WI38 (cell line): ENCODE measurements around the gene SUPT20HL2.
"Not testable (repeated sequence)": the region's sequence is repeated elsewhere in the genome, so short reads cannot be mapped to it uniquely, and the experiment has no call there.

Experiments
- H3K4me3 ChIP-seq: 2 replicates; pipeline ENCODE4 v1.5.1; 2011; ENCODE audit warnings: low read depth, mild to moderate bottlenecking, control low read depth, low read length
- TF ChIP-seq, protein P1 (sequence below): IDR thresholded peaks from 2 replicates; pipeline ENCODE4 v1.5.1; 2012; ENCODE audit warnings: low read depth, mild to moderate bottlenecking, control low read depth, low read length

SUPT20HL2 gene

DNA sequence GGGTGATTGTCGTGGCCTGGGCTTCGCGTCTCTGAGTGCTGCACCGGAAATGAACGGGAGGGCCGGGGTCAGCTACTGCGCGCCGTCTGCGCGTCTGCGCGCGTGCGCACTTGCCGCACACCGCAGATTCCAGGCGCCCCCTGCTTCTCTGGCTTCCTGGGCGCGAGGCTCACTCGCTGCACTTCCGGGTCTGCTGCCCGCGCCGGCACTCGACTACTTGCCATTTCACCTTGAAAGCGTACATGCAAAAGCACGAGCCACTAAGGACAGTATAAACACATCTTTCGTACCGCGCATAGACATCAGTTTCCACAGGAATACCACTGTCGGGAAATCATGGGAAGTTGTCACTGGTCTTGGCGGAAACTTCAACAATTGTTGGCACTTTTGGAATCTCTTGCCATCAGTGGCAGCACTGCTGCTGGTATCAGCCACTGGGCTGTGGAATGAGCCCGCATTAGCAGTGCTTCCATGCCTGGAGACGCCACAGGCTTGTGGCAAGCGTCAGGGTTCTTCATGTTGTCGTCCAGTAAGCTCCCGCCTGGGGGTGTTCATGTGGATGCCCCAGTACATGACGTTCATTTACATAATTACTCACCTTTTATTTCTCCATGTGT is at the start of gene SUPT20HL2:
Gene SUPT20HL2, minus strand, starts transcription at position 51 of the 617 bp plus-strand sequence. CDS start 754 bp downstream, outside the sequence.
- no peak within 1 kb of the TSS for H3K4me3 ChIP-seq
- TF ChIP-seq, protein P1, sequence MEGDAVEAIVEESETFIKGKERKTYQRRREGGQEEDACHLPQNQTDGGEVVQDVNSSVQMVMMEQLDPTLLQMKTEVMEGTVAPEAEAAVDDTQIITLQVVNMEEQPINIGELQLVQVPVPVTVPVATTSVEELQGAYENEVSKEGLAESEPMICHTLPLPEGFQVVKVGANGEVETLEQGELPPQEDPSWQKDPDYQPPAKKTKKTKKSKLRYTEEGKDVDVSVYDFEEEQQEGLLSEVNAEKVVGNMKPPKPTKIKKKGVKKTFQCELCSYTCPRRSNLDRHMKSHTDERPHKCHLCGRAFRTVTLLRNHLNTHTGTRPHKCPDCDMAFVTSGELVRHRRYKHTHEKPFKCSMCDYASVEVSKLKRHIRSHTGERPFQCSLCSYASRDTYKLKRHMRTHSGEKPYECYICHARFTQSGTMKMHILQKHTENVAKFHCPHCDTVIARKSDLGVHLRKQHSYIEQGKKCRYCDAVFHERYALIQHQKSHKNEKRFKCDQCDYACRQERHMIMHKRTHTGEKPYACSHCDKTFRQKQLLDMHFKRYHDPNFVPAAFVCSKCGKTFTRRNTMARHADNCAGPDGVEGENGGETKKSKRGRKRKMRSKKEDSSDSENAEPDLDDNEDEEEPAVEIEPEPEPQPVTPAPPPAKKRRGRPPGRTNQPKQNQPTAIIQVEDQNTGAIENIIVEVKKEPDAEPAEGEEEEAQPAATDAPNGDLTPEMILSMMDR, result no peak

DNA sequence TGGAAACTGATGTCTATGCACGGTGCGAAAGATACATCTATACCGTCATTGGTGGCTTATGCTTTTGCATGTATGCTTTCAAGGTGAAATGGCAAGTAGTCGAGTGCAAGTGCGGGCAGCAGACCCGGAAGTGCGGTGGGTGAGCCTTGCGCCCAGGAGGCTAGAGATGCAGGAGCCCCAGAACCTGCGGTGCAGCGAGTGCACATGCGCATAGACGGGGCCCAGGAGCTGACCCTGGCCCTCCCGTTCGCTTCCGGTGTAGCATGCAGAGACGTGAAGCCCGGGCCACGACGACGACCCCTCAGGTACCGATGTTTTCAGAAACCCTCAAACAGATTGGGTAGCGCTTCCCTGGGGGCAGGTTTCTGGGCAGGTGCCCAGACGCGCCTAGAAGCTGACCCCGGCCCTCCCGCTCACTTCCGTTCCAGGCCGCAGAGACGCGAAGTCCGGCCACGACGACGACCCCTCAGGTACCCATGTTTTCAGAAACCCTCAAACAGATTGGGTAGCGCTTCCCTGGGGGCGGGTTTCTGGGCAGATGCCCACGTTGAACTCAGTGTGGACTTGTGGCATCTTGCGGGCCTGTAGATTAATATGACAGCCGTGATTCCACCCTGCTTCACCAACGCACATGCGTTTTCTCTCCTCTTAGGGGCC is 48.3 kb upstream of the SUPT20HL2 start:
- not testable (repeated sequence) for H3K4me3 ChIP-seq

DNA sequence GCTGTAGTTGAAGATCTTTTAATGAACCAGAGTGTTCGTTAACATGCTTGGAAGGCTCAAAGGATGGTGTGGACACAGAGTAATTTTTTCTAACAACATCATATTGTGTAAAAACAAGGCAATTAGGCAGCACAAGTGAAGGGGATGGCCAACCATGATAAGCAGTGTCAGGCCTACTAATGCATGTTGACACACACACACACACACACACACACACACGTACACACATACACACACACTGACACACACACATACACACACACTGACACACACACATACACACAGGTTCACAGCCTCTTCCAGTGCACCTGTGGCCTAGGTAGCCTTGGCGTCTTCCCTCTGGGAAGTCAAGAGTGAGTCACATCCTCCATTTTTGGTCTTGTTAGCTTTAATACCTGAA is 46.4 kb upstream of the SUPT20HL2 start, which contains the start of gene SUPT20HL1:
Gene SUPT20HL1, plus strand, starts transcription at position 368 of the 400 bp plus-strand sequence. CDS start 2,122 bp downstream, outside the sequence.
- TF ChIP-seq, protein P1, result no peak
- no peak within 1 kb of the TSS for H3K4me3 ChIP-seq

DNA sequence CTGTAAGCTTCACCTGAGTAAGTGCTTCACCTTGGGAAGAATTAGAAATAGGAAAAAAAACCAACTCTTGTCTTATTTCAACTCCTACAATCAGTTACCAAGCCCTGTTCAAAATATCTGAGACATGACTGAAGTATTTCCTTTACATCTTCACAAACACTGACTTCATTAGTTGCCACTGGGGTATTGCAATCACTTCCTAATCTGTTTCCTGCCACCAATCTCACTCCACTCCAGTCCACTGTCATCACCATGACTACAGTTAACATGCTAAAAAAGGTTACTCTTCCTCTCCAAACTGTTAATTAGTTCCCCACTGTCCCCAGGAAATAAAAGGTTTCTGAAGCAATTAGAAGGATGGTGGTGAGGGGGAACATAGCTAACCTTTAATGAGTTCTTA is 43.2 kb upstream of the SUPT20HL2 start:
- TF ChIP-seq, protein P1, result no peak
- no peak overlapping the region for H3K4me3 ChIP-seq

DNA sequence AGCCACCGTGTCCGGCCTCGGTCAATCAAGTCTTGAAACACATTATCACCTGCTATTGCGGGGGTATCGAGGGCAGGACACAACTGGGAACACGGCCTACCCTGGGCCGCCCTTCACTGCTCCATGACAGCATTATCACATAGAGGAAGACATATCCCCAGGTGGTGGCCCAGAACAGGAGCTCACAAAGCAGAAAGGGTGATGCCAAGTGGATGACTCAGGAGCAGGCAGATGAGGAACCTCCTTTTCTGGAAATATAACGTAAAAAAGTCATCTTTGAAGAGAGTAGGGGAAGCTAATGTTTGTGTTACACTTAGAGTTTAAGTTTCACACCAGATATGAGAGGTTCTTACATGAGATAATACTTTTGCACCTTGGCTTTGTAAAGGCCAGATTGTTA is 41.2 kb upstream of the SUPT20HL2 start:
- TF ChIP-seq, protein P1, result no peak
- H3K4me3 ChIP-seq, result no peak overlapping the region

DNA sequence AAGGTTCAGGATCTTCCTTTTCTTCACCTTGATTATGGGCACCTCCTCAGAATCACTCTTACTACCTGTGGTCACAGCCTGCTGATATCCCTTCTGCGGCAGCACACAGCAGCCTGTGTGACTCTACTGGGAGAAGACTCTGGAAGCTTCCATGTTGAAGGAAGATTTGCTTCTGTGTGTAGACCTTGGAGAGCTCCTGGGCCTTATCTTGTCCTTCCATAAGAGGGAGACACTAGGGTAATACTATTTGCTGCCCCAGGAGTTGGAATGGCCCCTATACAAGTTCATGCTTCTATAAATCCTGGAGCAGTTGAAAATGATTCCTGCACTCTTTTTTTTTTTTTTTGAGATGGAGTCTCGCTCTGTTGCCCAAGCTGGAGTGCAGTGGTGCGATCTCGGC is 36.3 kb upstream of the SUPT20HL2 start:
- no peak overlapping the region for H3K4me3 ChIP-seq
- TF ChIP-seq, protein P1, result no peak

DNA sequence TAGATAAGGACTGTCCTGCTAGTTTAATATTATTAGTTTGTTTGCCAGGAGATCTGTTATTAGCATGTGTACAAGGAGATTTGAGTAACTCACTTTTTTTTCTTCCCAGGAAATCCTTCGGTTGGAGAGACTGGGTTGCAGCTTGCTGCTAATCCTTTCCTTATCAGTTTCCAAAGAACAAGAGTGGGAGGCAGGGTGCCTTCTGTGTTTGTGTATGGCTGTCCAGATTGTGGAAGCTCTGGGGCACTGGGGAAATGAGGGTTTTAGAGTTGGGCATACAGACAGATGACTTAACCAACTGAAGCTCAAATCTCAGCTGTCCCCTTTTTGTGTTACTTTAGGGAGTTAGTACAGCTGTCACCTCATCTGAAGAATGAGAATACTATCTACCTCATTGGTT is 34.0 kb upstream of the SUPT20HL2 start:
- no peak overlapping the region for H3K4me3 ChIP-seq
- TF ChIP-seq, protein P1, result no peak
